HG02970 (cell line): ENCODE data around the gene AFF2.
"Not testable (repeated sequence)": the region's sequence is repeated elsewhere in the genome, so short reads cannot be mapped to it uniquely, and the experiment has no call there.

Experiments used
- ATAC-seq: cut with Tn5 transposase; IDR thresholded peaks from one replicate; pipeline ENCODE4 v1.9.1; 2021; ENCODE audit warnings: mild to moderate bottlenecking, moderate library complexity, moderate number of reproducible peaks; ENCODE audit not compliant: unreplicated experiment, low FRiP score

Gene AFF2

DNA sequence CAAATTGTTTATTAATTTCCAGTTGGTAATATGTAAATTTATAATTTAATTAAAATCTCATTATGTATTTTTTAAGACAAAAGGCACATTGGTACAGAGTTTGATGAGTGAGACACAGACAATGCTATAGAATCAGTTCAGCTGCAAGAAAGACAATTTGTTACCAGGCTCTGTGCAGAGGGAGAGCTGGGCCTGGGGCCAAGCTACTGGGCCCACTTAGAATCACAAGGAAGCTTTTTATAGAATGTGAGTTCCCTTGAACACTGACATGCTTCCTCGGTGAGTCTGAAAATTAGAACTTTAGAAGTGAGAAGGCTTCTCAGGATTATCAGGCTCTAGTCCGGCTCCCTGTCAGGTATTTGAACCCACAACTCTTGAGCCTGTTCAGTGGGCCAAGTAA lies 129.0 kb downstream of the AFF2 start:
- no peak for ATAC-seq

DNA sequence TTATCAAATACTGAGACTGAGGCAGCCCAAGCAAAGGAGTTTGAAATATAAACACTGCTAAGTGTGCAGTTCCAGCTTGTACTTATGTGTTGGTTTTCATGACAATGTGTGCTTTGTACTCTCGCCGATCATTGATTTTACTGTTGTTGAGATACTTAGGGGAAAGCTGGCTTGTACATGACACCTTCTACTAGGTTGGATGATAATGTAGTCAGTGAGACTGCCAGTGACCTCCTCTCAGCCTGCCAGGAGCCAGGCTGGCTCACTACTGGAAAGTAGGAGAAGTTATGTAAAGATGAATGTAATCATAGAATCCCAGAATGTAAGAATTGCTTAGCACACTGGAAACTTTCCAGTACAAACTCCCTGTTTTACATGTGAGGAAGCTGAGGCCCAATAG lies 132.0 kb downstream of the AFF2 start:
- no peak for ATAC-seq

DNA sequence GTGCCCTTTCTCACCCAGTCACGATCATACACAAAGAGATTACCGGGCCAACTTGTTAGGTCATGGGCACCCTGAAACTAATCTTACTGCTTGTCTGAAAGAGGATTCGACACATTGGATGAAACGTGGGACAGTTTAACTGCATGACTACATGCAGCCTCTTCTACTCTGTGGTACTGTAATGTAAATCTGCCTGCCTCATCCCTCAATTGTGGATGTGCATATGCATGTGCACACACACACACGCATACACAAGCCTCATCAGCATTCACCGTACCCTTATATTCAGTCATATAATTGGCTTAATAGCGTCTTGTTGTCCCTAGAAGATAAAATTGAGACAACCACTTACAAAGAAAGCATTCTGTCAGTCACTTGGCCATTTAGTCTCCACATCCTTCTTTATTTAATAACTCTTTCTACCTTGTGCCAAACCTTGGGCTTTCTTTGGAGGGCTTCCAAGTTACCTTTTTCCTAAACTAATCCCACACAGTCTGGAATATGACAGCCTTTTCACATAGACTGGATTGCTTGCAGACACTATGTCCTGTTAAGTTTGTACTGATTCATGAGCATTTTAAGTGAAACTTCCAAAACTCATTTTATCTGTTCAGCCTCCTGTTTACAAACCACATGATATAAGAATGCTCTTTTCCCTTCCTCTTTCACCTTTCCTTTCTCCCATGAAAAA lies 132.9 kb downstream of the AFF2 start:
- no peak for ATAC-seq

DNA sequence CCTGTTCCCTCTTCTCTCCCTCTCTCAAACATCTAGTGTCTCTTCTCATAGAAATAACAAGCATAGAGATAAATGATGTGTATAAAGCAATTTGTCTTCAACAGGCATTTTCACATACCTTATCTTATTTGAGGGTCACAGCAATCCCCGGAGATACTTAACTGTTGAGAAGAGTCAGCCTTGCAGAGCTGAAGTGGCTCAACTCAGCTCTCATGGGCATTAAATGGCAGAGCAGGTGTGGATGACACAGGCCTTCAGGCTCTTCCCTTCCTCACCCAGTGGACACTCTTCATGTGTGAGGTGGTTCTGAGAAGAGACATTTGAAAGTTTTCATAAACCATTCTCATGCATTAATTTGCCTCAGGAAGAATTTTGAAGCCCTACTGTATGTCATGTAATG lies 134.2 kb downstream of the AFF2 start:
- ATAC-seq, result no peak

DNA sequence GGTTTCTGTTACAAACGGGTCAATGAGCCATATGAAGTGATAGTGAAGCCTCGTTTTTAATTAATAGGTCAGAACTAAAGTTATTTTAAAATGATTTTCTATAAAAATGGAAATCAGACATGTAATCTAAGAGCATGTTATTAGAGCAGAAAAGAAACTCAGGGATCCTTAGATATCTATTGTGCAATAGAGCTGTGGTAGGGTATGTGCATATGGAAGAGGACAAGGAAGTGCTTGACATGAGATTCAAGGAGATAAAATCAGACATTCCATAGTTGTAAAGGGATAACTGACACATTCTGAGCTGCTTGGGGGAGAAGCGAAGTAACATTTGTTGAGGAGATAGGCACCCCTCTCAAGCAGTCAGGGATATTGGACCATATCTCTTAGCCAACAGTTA lies 143.0 kb downstream of the AFF2 start:
- no peak for ATAC-seq

DNA sequence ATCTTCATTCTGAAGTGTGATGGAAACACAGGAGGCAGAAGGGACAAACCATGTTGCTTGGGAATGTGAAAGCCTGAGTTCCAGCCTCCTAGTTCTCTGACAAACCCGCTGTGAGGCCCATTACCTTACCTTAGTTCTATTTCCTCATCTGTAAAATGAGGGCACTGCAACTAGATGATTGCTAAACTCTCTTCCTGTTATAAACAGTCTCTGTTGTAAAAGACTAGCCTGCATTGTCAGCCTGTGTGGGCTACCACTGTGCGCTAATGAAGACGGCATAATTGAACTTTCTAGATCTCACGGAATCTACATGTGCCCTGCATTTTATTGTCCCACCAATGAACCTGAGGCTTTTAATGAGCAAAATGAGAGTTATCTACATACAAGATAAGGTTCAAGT lies 147.2 kb downstream of the AFF2 start:
- ATAC-seq, result no peak

DNA sequence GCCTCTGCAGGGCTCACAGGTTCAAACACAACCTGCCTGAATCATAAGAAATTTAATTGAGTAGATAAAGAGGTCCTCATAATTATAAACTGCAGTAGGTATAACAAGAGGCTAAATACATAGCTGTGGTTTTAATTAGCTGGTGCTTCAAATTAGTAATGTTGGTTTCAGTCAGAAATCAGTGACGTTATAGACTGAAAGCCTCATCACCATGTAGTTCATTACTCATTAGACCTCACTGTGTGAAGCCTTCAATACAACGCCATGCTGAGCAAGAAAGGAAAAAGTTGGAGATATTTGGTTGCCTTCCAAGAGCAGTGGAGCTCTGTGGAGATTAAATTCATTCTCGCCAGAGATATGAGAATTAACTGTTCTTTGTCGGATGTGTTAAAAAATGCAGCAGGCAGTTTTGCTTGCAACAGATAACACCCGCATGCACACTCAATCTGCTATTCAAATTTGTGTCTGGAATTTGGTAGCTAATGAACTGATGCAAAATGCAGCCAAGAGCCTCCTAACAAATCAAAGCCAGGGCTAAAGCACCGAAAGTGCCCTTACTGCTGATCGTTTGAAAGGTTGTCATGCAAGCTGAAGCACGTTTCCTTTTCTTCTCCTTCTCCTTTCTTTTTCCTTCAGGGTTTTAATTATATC lies 148.9 kb downstream of the AFF2 start:
- ATAC-seq, result no peak

DNA sequence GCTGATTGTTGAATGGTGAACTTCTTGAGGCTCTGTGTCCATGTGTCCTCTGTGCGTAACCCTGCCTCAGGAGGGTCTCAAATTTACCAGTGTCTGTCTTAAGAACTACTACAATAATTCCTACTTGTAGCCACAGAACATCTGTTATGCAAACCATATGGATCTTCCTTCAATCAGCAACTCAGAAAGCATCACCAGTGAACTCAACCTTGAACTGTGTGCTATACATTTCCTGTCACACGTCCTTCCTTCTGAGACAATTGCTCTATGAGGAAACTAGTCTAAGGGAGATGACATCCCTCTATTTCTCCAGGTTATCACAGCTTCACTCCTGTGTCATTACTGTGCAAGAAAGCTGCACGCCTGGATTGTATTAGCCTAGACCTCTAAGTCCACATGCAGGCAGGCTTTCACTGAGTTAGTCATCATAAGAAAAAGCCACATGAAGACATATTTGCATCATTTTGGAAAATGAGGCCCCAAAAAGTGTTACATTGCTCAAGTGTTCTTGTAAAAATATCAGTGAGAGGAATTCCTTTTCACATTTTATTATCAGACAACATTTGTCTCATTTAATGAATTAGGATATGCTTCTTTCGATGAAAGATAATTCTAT lies 157.8 kb downstream of the AFF2 start:
- ATAC-seq, result no peak

DNA sequence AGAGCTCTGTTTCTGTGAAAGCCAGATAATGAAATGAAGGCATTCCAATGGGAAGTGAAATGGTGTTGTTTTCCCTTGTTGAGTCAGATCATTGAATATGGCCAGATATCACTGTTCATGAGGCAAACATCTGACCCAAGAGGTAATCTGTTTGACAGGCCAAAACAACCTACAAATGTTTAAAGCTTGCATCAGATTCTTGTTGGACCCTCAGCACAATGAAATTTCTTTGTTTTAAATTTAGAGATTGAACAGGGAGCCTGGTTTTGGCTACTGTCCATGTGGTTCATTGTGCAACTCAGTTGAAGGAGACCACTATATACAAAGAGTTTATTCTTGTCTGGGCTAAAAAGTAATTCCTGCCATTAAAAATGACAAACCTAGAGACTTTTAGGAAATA lies 159.1 kb downstream of the AFF2 start:
- no peak for ATAC-seq

DNA sequence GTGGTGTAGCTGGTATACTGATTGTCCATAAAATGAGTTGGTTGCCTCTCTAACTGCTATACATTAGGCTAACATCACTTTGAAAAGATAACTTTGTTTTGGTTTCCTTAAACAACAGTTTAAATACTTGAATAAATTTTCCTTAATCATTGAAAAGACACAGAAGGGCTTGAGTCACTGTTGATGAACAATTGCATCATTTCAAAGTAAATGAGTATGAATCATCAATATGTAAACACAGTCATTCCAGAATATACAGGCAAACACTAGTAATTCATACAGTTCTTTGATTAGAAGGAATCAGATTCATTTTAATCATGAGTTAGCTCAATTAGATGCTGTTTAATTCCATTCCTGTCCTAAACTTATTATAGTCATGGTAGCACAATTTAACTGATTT lies 160.6 kb downstream of the AFF2 start:
- ATAC-seq, result no peak

DNA sequence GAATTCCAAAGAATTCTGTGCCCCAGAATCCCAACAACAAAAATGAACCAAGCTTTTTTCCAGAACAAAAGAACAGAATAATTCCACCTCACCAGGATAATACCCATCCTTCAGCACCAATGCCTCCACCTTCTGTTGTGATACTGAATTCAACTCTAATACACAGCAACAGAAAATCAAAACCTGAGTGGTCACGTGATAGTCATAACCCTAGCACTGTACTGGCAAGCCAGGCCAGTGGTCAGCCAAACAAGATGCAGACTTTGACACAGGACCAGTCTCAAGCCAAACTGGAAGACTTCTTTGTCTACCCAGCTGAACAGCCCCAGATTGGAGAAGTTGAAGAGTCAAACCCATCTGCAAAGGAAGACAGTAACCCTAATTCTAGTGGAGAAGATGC lies 161.6 kb downstream of the AFF2 start:
- no peak for ATAC-seq

DNA sequence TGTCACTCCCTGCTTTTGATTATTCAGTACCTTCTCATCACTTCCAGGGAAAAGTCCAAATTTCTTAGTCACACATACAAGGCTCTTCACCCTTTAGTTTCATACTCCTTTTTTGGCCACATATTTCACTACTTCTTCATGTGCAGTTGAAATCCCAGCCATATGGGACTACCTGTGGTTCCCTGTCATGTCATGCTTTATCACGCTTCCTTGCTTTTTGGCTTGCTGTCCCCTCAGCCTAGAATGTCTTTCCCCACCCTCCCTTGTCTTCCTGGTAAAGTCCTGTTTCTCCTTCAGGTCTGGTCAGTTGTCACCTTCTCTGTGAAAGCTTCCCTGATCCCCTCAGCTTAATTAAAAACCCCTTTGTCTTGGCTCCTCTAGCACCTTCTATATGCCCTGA lies 163.8 kb downstream of the AFF2 start:
- ATAC-seq, result no peak

DNA sequence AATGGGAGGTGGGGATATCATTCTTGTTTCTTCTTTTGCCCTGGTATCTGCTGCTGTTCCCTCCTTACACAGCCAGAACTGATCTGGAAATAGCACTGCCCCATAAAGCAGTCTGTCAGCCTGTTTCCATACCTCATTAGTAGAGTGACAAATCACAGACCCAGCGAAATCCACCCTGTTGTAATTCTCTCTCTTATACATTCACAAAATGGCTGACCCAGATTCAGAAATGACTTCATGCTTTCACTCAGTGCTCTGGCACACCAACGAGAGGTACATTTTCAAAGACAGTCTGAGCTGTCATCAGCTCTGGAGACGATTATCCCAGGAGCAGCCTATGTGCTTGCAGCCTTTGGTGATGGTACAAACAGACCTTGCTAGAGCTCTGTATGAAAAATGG lies 164.6 kb downstream of the AFF2 start:
- ATAC-seq, result no peak

DNA sequence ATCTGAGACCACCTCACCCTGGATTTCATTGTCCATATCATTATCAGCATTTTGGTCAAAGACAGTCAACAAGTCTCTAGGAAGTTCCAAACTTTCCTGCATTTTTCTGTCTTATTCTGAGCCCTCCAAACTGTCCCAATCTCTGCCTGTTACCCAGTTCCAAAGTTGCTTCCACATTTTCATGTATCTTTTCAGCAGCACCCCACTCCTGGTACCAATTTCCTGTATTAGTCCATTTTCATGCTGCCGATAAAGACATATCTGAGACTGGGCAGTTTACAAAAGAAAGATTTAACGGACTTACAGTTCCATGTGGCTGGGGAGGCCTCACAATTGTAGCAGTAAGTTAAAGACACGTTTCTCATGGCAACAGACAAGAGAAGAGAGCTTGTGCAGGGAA lies 168.8 kb downstream of the AFF2 start:
- ATAC-seq, result not testable (repeated sequence)

DNA sequence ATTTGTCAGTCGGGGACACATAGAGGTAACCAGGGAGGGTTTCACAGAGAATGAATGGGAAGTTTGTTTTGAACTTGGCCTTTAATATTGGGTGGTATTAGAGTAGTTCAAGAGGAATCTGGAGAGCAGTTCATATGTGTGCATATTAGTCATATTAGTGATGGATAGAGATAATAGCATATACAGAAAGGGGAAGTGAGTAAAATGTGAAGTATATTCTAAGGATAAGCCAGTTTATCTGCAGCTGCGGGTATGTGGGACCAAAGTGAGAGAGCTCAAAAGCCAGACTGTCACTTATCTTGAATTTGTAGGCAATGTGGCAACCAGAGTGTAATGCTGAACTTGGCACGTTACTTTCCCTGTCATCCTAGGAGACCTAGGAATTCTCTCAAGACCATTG lies 169.9 kb downstream of the AFF2 start:
- no peak for ATAC-seq

DNA sequence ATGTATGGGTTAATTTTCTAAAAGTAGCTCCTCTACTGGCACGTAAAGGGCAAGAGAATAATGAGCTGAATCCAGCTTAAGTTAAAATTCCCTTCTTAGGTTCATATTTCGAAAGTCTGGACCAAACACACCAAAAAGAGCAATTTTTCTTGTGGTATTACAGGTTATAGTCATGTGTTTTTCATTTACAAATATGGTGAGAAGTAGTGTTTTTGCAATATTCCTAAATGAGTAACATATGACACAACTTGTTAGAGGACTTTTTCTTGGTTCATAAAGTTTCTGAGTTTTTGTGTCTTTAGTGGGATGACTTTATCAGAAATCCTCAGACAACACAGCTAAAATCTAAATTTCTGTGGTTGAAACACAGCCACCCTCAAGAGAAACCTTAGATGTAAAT lies 172.1 kb downstream of the AFF2 start:
- ATAC-seq, result no peak

DNA sequence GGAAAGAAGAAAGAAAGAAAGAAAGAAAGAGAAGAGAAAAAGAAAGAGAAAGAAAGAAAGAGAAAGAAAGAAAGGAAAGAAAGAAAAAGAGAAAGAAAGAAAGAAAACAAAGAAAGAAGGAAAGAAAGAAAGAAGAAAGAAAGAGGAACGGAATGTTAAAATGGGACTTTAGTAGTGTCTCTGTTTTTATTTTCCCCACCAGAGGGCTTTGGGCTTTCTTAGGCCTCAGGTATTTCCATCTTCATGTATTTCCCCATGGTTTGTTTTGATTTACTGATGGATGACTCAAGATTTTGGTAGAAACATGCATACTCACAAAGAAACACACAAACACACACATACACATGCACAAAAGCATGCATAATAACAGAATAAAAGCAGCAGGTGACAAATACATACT lies 181.2 kb downstream of the AFF2 start:
- ATAC-seq, result no peak

DNA sequence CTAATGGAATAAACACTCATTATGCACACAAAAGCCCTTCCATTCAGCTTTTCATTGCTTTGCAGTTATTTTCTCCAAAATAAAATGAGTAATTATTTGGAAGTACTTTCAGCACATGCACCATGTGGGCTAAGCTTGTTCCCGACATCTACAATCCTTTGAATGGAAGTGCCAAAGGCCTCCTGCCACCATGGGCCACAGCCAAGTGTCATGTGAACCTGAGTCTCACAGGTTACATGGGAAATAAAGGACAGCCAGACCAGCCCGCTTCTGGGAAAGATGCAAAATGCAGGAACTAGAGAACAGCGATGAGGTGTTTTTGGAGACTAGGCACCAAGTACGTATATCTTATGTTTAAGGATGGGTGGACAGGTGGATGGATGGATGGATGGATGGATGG lies 181.8 kb downstream of the AFF2 start:
- ATAC-seq, result no peak

DNA sequence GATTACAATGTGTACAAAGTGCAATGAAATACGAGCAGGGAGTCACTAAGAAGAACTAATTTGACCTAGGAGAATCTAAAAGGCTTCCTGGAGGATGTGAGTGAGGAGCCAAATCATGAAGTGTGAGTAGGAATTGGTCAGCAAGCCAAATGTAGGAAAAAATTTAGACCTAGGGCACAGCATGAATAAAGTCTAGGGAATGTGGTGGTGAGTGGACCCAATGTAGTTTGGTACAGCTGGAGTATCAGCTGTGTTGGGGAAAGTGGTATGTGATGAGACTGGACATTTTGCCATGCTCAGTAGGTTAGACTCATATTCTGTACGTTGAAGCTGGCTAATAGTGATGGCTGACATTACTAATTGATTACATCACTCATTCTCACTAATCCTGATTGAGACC lies 191.0 kb downstream of the AFF2 start:
- no peak for ATAC-seq

DNA sequence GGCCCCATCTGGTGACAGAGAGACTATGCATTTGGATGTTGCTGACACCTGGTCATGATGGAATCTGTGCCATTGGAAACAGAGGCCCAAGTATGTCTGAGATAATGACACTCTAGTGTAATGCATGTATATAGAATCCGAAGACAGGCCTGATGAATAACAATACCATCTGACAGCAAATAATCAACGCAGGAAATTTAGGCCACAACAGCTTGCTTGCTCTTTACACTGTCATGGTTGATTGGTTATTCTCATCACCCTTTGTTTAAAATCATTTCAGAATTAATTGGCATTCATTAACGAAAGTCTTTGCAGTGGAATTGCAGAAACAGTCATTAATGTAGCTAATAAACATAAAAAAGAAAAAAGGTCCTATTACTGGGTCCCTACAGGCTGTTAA lies 194.8 kb downstream of the AFF2 start:
- no peak for ATAC-seq

DNA sequence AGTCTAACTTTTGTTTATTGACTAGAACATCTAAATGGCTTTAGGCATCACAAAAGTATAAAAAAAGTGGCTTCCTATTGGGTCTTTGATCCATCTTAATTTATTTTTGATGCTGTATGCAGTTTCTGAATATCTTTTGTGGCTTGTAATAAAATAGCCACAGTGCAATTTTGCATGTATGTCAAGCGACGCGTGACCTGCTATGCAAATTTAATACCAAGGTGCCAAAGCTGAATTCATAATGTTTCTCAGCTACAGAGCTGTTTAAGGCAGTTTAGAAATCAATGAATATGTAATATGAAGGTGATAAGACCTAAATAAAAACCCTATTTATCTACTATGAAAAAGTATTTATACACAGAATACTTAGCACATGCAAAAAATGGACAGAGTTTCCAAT lies 197.8 kb downstream of the AFF2 start:
- no peak for ATAC-seq

DNA sequence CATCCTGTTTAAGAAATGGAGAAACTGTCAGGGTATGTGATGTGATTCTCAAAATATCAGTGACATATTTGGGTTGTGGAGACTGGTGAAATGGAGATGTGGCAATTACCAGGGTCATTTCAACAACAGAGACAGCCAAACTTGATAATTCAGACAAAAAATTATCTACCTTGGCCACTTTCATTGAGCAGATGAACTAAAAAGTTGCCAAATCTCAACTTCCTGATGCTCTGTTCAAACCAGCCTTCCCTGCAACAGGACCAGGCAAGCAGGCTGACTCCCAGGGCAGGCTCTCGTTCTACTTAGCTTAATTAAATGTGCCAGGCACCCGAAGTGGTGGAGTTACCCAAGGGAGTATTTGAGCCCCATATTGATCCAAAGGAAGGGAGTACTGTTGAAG lies 199.6 kb downstream of the AFF2 start:
- no peak for ATAC-seq
